ENCODE data around the gene UFC1.

UFC1 gene

DNA sequence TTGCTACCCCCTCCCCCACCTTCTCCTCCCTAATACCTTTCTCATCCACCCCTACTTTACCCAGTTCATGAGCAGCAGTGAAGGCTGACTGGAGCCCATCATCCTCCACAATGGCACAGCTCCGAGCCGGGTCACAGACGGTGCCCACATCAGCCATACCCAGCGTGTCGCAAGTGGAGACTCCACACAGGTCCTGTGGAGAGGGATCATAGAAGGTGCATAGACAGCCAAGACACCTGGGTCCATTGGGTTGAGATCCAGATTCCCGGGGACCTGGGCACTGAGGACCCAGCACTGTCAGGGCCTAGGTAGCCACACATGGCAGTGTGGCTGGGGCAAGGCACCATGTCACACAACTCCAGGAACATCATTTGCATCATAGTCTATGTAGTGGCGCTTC lies 42.3 kb downstream of the UFC1 start:
- DNase-seq: no peak

DNA sequence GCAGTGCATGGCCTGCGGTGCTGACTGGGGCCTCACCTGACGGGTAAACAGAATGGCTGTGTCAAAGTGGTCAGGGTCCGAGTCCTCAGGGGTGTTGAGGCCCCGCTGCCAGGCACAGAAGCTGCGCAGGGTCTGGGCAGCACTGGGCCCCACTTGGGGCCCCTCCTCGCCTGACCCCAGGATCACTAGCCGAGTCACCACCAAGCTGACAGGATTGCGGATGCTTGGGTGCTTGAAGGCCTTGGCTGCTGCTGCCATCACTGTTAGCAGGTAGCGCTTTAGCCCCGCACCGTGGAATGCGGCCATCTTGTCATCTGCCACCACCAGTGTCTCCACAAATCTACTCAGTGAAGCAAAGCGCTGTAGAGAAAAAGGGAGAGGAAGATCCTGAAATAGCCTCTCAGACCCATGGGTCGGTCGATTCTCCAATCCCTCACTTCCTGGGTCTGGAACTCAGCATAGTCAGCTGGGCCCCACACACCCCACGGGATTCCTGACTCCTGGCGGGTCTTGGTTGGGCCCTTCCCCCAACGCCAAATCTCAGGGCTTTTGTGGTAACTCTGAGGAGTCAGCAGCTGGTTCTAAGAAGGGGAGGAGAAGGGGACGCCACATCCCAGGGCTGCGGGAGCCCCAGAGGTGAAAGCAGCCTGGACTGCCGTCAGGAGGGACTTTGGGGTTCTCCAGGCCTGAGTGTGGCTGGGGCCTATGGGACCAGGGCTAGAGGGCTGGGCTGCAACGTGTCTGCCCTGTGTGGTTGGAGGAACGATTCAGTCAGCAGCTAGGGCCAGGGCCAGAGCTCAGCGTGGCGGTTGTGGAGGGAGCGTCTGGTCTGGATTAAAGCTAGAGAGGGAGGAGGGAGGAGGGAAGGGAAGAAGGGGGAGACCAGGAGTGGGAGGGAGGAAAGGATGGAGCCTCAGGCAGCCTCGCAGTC lies 43.0 kb downstream of the UFC1 start:
- DNase-seq: peak; percentile 19

DNA sequence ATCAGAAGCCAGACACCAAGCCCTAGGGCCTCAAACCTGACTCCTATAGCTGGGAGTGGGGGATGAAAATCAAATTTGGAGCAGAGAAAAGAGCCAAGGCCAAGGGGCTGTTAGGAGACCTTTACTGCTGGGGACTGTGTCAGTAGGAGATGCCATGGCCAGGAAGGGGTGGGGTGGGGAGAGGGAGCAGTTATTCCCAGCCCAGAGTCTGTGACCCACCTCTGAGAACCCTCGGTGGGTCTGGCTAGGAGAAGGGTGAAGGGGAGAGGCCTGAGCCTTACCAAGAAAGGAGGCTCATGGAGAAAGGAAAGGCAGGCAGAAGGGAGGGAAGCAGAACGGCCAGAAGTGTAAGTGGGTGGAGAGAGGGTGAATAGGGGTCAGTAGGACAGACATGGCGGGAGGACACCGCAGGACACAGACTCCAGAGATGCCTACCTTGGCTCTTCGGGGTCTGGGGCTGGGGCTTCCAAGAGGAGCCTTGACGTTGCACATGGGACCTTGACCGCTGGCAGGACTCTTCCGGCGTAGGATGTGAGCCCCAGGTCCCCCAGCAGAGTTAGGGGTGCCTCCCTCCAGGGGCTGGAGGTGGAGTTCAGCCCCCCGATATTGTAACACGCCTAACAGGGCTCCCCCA lies 43.9 kb downstream of the UFC1 start:
- DNase-seq: no peak

DNA sequence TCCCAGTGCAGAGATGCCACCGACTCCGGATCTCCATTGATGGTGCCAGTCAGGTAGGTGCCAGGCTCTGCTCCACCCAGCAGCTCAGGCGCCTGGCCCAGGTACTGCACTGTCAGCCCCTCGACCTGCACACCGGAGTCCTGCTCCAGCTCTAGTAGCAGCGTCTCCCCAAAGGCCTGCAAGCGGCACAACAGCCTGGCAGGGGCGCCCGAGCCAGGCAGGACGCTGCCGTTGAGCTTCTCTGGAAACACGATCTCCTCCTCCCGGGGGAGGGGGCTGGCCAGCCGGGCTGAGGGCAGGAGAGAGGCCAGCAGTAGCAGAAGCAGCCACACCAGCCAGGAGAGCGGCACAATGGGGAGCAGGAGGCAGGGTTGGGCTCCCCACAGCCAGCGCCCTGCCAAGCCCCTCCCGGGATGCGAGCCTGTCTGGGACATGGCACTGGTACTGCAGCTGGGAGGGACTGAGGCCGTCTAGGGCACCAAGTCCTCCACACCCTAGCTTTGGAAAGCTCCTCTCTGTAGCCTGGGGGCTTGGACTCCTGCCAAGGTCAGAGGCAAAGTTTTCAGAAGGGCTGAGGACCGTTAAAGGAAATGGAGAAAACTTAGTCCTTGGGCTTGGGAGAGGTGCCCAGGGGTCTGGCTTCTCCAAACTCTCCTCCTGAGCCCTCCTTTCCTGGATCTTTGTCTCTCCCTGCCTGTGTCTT lies 44.6 kb downstream of the UFC1 start:
- peak; percentile 67 for DNase-seq

DNA sequence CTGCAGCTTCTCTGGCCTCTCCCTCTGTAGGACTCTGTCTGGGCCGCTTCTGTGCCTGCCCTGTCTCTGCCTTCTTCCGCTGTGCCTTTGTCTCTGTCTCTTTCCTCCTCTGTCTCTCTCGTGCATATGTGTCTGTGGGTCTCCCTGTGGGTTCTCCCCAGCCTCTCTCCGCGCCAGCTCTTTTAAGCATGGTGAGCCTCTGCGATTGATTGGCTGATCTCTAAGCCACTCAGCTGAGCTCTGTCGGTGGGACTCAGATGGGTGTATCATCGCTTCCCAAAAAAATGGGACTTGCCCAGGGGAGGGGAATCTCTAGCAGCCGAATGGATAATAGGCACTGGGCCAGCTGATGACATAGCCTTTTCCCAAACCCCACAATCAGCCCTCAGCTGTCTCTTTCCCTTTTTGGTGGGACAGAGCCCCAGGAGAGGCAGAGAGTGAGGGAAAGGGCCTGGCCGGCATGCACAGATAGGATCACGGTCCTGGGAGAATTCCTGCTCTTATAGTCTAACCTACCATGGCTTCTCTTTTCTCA lies 45.2 kb downstream of the UFC1 start, which contains the start of gene ADAMTS4:
TSS of gene ADAMTS4 (minus strand) at position 158 of the 535 bp plus-strand sequence. CDS start 427 bp downstream, outside the sequence.
- peak; percentile 90 for DNase-seq

DNA sequence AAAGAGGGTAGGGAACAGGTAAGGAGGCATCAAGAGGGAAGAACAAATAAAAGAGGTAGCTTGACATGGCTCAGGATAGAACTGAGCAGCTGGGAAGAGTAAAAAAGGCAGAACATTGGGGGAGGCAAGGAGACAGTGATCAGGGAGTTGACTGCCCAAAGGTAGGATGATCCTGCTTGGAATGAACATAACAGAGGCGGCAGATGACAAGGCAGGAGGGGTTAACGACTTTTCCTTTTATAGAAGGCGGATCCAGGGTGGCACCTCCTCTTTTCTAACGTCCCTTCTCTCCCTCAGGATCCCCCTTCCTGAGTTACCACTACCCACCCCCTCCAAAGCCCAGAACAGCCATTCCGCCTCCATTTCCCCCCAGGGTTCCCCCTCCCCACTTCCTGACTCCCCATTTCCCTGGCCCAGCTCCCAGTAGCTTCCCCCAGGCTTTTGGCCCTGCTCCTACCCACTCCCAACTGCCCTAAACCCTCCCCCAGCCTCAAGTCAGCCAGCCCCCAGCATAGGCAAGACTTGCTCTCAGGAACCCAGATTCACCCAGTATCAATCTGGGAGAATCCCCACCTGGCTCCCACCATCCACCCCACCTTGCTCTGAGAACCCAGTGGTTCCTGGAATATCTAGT lies 45.8 kb downstream of the UFC1 start:
- no peak for DNase-seq

DNA sequence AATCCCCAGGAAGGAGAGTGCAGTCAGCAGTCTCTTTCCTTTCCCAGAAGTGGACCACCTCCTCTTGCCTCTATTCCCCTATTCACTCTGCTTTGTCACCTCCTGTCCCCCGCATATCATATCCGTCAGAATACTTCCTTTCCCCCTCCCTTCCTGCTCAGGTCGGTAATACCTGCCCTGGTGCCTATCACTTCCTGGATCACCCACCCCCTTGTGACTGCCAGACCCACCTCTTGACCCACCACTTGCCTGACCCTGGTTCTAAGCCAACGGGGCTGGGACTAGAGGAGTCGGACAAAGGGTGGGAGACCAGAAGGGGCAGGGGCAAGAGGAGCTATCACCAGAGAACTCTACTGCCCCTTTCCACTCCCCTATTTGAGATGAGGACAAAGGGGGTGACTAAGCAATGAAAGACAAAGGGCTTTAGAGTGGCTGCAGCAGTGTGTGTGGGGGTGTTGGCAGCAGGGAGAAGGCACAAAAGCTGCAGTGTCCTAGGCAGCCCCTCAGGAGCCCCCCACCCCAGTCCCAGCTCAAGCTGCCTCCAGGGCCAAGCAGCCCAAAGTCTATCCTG lies 46.7 kb downstream of the UFC1 start:
- peak; percentile 82 for DNase-seq

DNA sequence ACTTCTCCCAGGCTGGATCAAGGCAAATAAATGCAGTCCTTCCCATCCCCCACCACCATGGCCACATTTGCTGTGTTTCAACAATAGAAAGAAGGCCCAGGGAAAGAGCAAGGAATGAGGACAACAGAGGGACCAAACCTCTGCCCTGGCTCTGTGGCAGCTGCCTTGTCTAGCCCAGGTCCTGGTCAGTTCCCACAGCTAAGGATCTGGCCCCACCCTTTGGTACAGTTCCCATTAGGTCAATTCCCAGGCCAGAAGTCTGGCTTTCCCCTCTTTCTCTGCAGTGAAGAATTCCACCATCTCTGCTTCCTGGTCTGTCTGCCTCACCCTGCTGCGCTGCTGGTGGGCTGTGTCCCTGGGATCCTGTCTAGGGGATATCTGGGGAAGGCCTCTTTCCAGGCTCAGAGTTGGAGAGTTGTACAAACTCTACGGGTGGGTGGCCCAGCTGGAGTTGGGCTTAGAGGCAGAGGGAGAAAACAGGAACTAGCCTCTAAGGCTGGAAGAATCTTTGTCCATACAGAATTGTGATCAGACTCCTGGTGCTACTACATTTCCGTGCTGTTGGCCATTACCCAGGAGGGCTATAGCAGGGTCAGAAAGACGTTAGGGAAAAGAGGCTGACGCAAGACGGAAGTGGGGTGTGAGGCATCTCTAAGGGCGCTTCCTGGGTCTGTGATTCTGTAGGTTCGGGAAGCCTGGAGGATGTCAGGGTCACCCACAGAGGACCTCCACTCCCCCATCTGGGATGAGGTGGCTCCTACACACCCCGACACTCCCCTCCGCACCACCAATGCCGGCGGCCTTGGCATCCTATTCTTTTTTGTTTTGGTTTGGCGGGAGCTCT lies 47.4 kb downstream of the UFC1 start:
- peak; percentile 57 for DNase-seq

DNA sequence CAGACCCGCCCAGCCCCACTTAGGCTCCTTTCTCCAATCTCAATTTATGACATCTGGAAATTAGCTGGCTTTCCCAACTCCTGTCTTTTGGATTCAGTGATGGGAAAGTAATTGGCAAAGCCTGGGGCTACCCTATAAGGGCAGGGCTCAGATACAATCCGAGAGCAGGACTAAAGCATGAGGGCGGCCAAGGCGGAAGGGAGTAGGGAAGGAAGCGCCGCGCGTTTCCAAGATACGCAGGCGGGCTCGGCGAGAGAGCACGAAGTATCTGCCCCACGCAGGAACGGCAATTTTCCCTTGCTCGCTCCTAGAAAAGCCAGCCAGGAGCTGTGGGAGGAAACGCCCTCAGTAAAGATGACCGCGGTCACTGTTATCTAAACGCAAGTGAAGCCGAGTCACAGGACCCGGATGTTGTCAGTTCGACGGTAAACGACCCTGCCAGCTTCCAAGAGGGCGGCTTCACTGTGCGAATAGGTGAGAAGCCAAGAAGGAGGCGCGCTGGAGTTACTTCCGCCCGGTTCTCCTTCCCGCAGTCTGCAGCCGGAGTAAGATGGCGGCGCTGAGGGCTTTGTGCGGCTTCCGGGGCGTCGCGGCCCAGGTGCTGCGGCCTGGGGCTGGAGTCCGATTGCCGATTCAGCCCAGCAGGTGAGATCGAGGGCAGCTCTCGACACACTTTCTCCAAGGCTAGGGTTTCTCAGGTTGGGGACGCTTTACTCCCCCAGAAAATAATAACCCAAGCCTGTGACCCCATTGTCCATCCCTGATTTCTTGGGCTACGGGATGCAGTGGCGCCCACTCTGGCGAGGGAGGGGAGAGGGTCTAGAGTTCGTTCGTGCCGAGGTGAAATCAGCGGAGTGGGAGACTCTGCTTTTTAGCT lies 48.3 kb downstream of the UFC1 start, which contains the start of gene NDUFS2:
TSS of gene NDUFS2 (plus strand) at position 532 of the 877 bp plus-strand sequence. CDS start at position 551, 19 bp downstream.
- DNase-seq: peak; percentile 99

DNA sequence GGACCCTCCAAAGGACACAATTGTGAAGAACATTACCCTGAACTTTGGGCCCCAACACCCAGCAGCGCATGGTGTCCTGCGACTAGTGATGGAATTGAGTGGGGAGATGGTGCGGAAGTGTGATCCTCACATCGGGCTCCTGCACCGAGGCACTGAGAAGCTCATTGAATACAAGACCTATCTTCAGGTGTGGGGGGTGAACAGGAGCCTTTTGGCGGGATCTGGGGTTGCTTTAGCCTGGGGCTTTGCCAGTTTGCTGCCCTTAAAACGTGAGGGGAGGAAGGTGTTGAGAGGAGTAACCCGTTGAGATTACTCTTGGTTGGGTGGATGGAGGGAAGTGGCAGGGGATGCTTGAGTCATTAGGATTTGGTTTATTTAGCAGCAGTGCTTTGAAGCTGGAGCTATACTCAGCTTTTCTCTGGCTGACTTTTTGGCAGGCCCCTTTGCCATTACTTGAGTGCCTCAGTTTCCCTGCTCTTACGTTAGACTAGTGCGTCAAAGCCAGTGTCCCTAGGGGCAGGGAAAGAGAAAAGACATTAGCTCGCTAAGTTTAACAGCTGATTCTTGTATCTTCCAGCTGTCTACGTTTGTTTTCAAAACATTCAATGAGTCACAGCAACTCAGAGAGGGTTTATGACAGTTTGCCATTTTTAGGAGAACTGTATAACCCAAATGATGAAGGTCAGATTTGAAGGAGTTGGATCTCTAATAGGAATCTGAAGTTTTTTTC lies 52.8 kb downstream of the UFC1 start:
- DNase-seq: no peak

DNA sequence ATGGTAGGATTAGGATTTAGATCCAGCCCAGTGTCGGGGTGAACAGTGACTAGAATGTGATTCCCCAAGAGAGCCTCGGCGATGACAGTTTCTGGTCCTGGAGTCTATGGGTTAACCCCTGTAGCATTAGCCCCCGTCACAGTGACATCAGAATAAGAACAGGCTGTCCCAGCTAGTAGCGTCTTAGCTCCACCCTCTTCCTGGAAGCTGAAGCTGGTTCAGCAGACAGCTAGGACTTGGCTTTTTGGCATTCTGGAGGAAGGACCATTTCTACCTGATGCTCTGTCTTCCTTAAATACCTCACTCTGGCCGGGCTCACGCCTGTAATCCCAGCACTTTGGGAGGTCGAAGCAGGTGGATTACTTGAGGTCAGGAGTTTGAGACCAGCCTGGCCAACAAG lies 53.4 kb downstream of the UFC1 start:
- DNase-seq: no peak

Measured in midbrain (tissue), 1 donor.